Trophoblast cell (in vitro differentiated cells and primary cell): ENCODE results near the gene TAX1BP1.

Experiments used
- DNase-seq, 2 donors: peaks; one replicate each; pipeline ENCODE4 v3.0.0-alpha.2; 2016
- H2AFZ ChIP-seq: 2 replicates; pipeline ENCODE4 v1.6.1; 2013; ENCODE audit warnings: low read length, moderate library complexity, mild to moderate bottlenecking; ENCODE audit not compliant: insufficient read depth, poor library complexity
- H2AK5ac ChIP-seq: 2 replicates; pipeline ENCODE4 v1.6.1; 2013; ENCODE audit warnings: mild to moderate bottlenecking, low read length
- H2BK120ac ChIP-seq: 2 replicates; pipeline ENCODE4 v1.6.1; 2013; ENCODE audit warnings: low read length, mild to moderate bottlenecking, moderate library complexity; ENCODE audit not compliant: insufficient read depth, poor library complexity
- H2BK12ac ChIP-seq: 2 replicates; pipeline ENCODE4 v1.6.1; 2013; ENCODE audit warnings: mild to moderate bottlenecking, low read length, moderate library complexity
- H2BK5ac ChIP-seq: 2 replicates; pipeline ENCODE4 v1.6.1; 2013; ENCODE audit warnings: low read length, low read depth, moderate library complexity, mild to moderate bottlenecking; ENCODE audit not compliant: poor library complexity
- H3K14ac ChIP-seq: 2 replicates; pipeline ENCODE4 v1.6.1; 2013; ENCODE audit warnings: mild to moderate bottlenecking, low read length
- H3K18ac ChIP-seq: 2 replicates; pipeline ENCODE4 v1.6.1; 2013; ENCODE audit warnings: mild to moderate bottlenecking, low read length
- H3K23ac ChIP-seq: 2 replicates; pipeline ENCODE4 v1.6.1; 2013; ENCODE audit warnings: low read length
- H3K27ac ChIP-seq: 2 replicates; pipeline ENCODE4 v1.5.1; 2013; ENCODE audit warnings: low read depth, mild to moderate bottlenecking, inconsistent platforms, low read length, moderate library complexity
- H3K27me3 ChIP-seq: 2 replicates; pipeline ENCODE4 v1.6.1; 2013; ENCODE audit warnings: inconsistent platforms, mild to moderate bottlenecking, low read length, moderate library complexity; ENCODE audit not compliant: insufficient read depth
- H3K36me3 ChIP-seq, 2 experiments: 1 replicate in 1 of 2; 2 replicates in 1 of 2; pipeline ENCODE4 v1.6.1; 2013; ENCODE audit warnings: low read length in 2 of 2, mild to moderate bottlenecking in 2 of 2, moderate library complexity in 1 of 2; ENCODE audit not compliant: insufficient read depth in 2 of 2, control insufficient read depth in 1 of 2
- H3K4ac ChIP-seq: 2 replicates; pipeline ENCODE4 v1.6.1; 2013; ENCODE audit warnings: low read depth, mild to moderate bottlenecking, low read length, moderate library complexity
- H3K4me1 ChIP-seq, 2 experiments: 1 replicate in 1 of 2; 2 replicates in 1 of 2; pipeline ENCODE4 v1.6.1; 2013; ENCODE audit warnings: low read length in 2 of 2, mild to moderate bottlenecking in 2 of 2, moderate library complexity in 1 of 2; ENCODE audit not compliant: insufficient read depth in 2 of 2, control insufficient read depth in 1 of 2
- H3K4me2 ChIP-seq: 2 replicates; pipeline ENCODE4 v1.6.1; 2013; ENCODE audit warnings: inconsistent platforms, mild to moderate bottlenecking, low read length, moderate library complexity
- H3K4me3 ChIP-seq: 2 replicates; pipeline ENCODE4 v1.5.1; 2013; ENCODE audit warnings: mild to moderate bottlenecking, low read depth, low read length, inconsistent platforms
- H3K79me1 ChIP-seq: one replicate; pipeline ENCODE4 v1.6.1; 2013; ENCODE audit warnings: low read length
- H3K79me2 ChIP-seq: 2 replicates; pipeline ENCODE4 v1.6.1; 2013; ENCODE audit warnings: low read length, mild to moderate bottlenecking; ENCODE audit not compliant: control insufficient read depth, insufficient read depth, poor library complexity
- H3K9ac ChIP-seq: 2 replicates; pipeline ENCODE4 v1.6.1; 2013; ENCODE audit warnings: mild to moderate bottlenecking, low read length
- H3K9me3 ChIP-seq: 2 replicates; pipeline ENCODE4 v1.6.1; 2013; ENCODE audit warnings: low read depth, mild to moderate bottlenecking, control low read depth, inconsistent platforms, low read length; ENCODE audit not compliant: insufficient read depth
- H4K12ac ChIP-seq: 2 replicates; pipeline ENCODE4 v1.6.1; 2013; ENCODE audit warnings: low read depth, mild to moderate bottlenecking, low read length, moderate library complexity
- H4K8ac ChIP-seq: 2 replicates; pipeline ENCODE4 v1.6.1; 2013; ENCODE audit warnings: low read depth, mild to moderate bottlenecking, low read length, moderate library complexity
- H4K91ac ChIP-seq: one replicate; pipeline ENCODE4 v1.6.1; 2013; ENCODE audit warnings: low read depth, mild to moderate bottlenecking, low read length, moderate library complexity
- WGBS: extraction: QIAGEN DNeasy Blood & Tissue Kit; methylation state at CpG from one replicate; pipeline ENCODE4 v1.1.7; 2013; ENCODE audit warnings: missing lambda C conversion rate; ENCODE audit not compliant: insufficient read length, insufficient coverage; ENCODE audit errors: extremely low coverage; 5-methylcytosine and 5-hydroxymethylcytosine counted together

Gene TAX1BP1

DNA sequence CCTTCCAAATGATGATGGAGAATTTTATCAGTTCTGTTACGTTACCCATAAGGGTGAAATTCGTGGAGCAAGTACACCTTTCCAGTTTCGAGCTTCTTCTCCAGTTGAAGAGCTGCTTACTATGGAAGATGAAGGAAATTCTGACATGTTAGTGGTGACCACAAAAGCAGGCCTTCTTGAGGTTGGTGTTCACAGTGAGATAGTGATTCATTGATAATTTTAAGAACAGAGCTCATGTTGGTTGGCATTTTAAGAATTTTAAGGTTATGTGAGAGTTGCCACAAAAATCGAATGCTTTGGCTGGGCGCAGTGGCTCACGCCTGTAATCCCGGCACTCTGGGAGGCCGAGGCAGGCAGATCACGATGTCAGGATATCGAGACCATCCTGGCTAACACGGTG lies 25.9 kb downstream of the TAX1BP1 start:
- Histone ChIP-seq H2BK12ac (no peak overlapping the region), H3K4me1 (no peaks in the 10 kb centered on the region), H3K4ac (no peak overlapping the region), H3K4me2 (no peak overlapping the region), H3K4me3 (no peak overlapping the region), H3K9ac (no peak overlapping the region), H3K9me3 (no peaks in the 10 kb centered on the region), H2BK120ac (no peak overlapping the region), H3K36me3 (peaks cover 3 to 6% of the 10 kb centered on the region in 2 experiments), H3K14ac (no peak overlapping the region), H2AFZ (no peak overlapping the region), H3K79me1 (no peaks in the 10 kb centered on the region), H4K8ac (no peak overlapping the region), H2AK5ac (no peak overlapping the region), H3K18ac (no peak overlapping the region), H4K12ac (no peak overlapping the region), H3K27me3 (no peaks in the 10 kb centered on the region), H4K91ac (no peak overlapping the region), H3K27ac (no peak overlapping the region), H3K79me2 (no peaks in the 10 kb centered on the region), H2BK5ac (no peak overlapping the region), H3K23ac (no peak overlapping the region)
- DNase-seq: no peak
- WGBS: no CpG with 5 or more reads among the region's 11 CpGs

DNA sequence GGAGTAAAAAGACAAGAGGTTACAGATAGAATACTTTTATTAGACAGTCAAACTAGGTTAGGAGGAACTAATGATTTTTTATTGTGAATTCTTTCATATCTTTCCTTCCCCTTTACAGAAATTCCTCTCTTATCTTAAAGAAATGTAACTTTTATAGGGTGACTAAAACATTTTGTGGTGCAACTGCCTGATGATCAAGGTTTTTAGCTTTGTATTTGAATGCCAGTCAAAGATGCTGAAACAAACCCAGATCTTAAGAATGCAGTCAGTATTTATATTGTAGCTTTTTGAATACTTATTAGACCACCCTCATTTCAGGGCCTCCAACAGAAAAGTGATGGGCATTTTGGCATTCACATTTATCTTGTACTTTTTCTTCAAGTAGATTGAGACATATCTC lies 27.4 kb downstream of the TAX1BP1 start:
- Histone ChIP-seq H3K18ac (no peak overlapping the region), H4K91ac (no peak overlapping the region), H3K4me2 (no peak overlapping the region), H3K27me3 (no peaks in the 10 kb centered on the region), H2BK120ac (no peak overlapping the region), H3K9ac (no peak overlapping the region), H3K14ac (no peak overlapping the region), H2AFZ (no peak overlapping the region), H3K4me1 (no peaks in the 10 kb centered on the region), H3K4ac (no peak overlapping the region), H2BK12ac (no peak overlapping the region), H3K9me3 (no peaks in the 10 kb centered on the region), H4K12ac (no peak overlapping the region), H3K23ac (no peak overlapping the region), H3K36me3 (peaks cover 3 to 9% of the 10 kb centered on the region in 2 experiments), H2AK5ac (no peak overlapping the region), H3K79me1 (no peaks in the 10 kb centered on the region), H3K27ac (no peak overlapping the region), H3K79me2 (no peaks in the 10 kb centered on the region), H4K8ac (no peak overlapping the region), H2BK5ac (no peak overlapping the region), H3K4me3 (no peak overlapping the region)
- DNase-seq: no peak

- peaks cover under 1 to 3% of the 10 kb centered on the region in 2 experiments for H3K36me3 ChIP-seq
- no peaks in the 10 kb centered on the region for H3K9me3 ChIP-seq
- no peak overlapping the region for H3K4ac ChIP-seq
- no peak overlapping the region for H2BK12ac ChIP-seq
- no peaks in the 10 kb centered on the region for H3K27me3 ChIP-seq
- H3K27ac ChIP-seq: no peak overlapping the region
- no peaks in the 10 kb centered on the region for H3K4me1 ChIP-seq
- H2AFZ ChIP-seq: no peak overlapping the region
- no peak overlapping the region for H3K4me2 ChIP-seq
- DNase-seq: peak; percentile 12 to 65
- no peak overlapping the region for H3K4me3 ChIP-seq
- H2BK5ac ChIP-seq: no peak overlapping the region
- no peak overlapping the region for H4K12ac ChIP-seq
- H3K79me1 ChIP-seq: no peaks in the 10 kb centered on the region
- H2BK120ac ChIP-seq: no peak overlapping the region
- no peak overlapping the region for H4K8ac ChIP-seq
- no peak overlapping the region for H2AK5ac ChIP-seq
- H4K91ac ChIP-seq: no peak overlapping the region
- no peak overlapping the region for H3K18ac ChIP-seq
- H3K79me2 ChIP-seq: no peaks in the 10 kb centered on the region
- no peak overlapping the region for H3K14ac ChIP-seq
- H3K9ac ChIP-seq: no peak overlapping the region
- no peak overlapping the region for H3K23ac ChIP-seq
- WGBS: no CpG with 5 or more reads among the region's 2 CpGs
Observed at GRCh38 chr7:27771111-27771510, 31.1 kb downstream of the TAX1BP1 start.

GRCh38 chr7:27774717-27775328 lies 34.9 kb downstream of the TAX1BP1 start:
- WGBS: no CpG with 5 or more reads among the region's 2 CpGs
- H3K4me2 ChIP-seq: no peak overlapping the region
- H3K18ac ChIP-seq: no peak overlapping the region
- H3K4me3 ChIP-seq: no peak overlapping the region
- no peak overlapping the region for H4K12ac ChIP-seq
- no peaks in the 10 kb centered on the region for H3K79me1 ChIP-seq
- H2BK5ac ChIP-seq: no peak overlapping the region
- no peaks in the 10 kb centered on the region for H3K79me2 ChIP-seq
- H3K4ac ChIP-seq: no peak overlapping the region
- H3K9ac ChIP-seq: no peak overlapping the region
- no peak overlapping the region for H3K27ac ChIP-seq
- no peak overlapping the region for H2AK5ac ChIP-seq
- peak; percentile 7 to 64 for DNase-seq
- no peak overlapping the region for H4K91ac ChIP-seq
- no peak overlapping the region for H2BK120ac ChIP-seq
- no peak overlapping the region for H2AFZ ChIP-seq
- H3K36me3 ChIP-seq: peaks cover 0 to 4% of the 10 kb centered on the region in 2 experiments
- H3K14ac ChIP-seq: no peak overlapping the region
- no peak overlapping the region for H4K8ac ChIP-seq
- H3K23ac ChIP-seq: no peak overlapping the region
- no peaks in the 10 kb centered on the region for H3K9me3 ChIP-seq
- no peak overlapping the region for H2BK12ac ChIP-seq
- no peaks in the 10 kb centered on the region for H3K27me3 ChIP-seq
- H3K4me1 ChIP-seq: no peaks in the 10 kb centered on the region
